ENCODE results near the gene KBTBD13.

KBTBD13 gene

DNA sequence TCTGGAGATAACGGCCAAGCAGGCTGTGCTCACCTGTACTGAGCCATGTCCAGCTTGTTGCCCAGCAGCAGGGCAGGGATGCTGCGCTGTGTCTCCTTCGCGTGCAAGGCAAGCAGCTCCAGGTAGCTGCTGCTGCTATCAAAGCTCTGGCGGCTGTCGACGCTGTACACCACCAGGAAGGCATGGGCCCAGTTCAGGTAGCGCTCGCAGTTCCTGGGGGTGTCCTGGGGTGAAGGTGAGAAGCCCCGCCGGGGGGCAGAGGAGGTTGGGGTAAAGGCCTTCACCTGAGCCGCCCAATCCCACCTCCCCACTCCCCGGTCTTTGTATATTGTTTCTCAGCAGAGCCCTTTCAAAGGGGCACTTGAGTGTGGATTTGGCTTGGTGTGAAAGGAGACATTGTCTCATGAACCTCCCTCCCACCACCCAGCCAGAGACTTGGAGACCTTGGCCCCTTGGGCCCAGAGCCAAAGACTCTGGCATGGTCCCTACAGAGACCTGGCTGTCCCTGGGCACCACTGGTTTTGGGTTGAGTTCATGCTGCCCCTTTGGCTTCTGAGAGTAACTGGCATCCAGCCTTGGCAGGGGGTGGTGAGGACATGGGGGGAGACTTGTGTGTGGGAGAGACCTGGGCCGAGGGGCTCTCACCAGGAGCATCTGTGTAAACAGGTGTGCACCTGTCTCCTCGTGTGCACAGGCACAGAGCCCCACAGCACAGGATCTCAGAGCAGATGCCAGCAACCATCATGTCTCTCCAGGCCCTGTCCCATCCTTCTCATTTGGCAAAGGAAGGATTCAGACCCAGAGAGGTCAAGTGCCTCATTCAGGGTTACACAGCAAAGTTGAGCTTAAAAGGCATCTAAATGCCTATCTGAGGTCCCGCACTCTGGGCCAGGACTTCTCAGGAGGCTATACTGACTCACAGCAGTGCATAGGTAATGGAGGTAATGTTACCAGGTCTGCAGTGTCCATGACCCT is 17.9 kb upstream of the KBTBD13 start:
- no peak for DNase-seq
- peaks cover 38 to 68% of the 10 kb centered on the region in 2 experiments for H3K27me3 ChIP-seq (ENCODE audit: control insufficient read depth in 1 of 2, insufficient read depth in 1 of 2, low read length in 2 of 2)
- H3K36me3 ChIP-seq (ENCODE audit: control insufficient read depth in 1 of 2, insufficient read depth in 2 of 2, low read depth in 1 of 2, low read length in 2 of 2) = no peaks in the 10 kb centered on the region
- H3K23ac ChIP-seq (ENCODE audit: low read length in 2 of 2) = no peak overlapping the region
- no peak overlapping the region for H3K27ac ChIP-seq (ENCODE audit: low read length, poor library complexity, severe bottlenecking)
- H2BK15ac ChIP-seq (ENCODE audit: low read depth, poor library complexity, severe bottlenecking) = no peak overlapping the region
- peaks cover 29% of the 10 kb centered on the region for H3K4me1 ChIP-seq (ENCODE audit: control insufficient read depth, insufficient read depth, low read depth, low read length)
- H2BK5ac ChIP-seq (ENCODE audit: low read depth, low read length, poor library complexity, severe bottlenecking) = no peak overlapping the region
- H2AFZ ChIP-seq (ENCODE audit: low read depth, low read length) = no peak overlapping the region
- H3K9ac ChIP-seq (ENCODE audit: low read length) = no peak overlapping the region
- no peak overlapping the region for H2BK12ac ChIP-seq (ENCODE audit: low read length in 2 of 2)
- H3K4me2 ChIP-seq (ENCODE audit: low read length, poor library complexity, severe bottlenecking) = no peak overlapping the region
- H3K79me1 ChIP-seq (replicated peaks; ENCODE audit: low read length, poor library complexity, severe bottlenecking) = no peaks in the 10 kb centered on the region
- peak overlapping the region; percentile 7 for H2AK5ac ChIP-seq (ENCODE audit: low read length, severe bottlenecking)
- peaks cover 7% of the 10 kb centered on the region for H3K9me3 ChIP-seq (ENCODE audit: control insufficient read depth, low read length)
- H3K4ac ChIP-seq (ENCODE audit: low read depth in 1 of 2, low read length in 2 of 2) = peak overlapping the region in 1 of 2 experiments; percentile 38
- H4K8ac ChIP-seq (ENCODE audit: low read length) = no peak overlapping the region
- 92% methylated on average over 13 of the region's 16 CpGs for WGBS
- peak overlapping the region; percentile 12 for H4K91ac ChIP-seq (ENCODE audit: low read length)
- H3K14ac ChIP-seq (ENCODE audit: low read length in 2 of 2) = no peak overlapping the region
- no peak overlapping the region for H3K4me3 ChIP-seq (ENCODE audit: insufficient read depth in 1 of 2, low read depth in 1 of 2, low read length in 2 of 2)
- no peak overlapping the region for H2BK120ac ChIP-seq (ENCODE audit: low read depth, low read length)
- no peak overlapping the region for H3K18ac ChIP-seq (ENCODE audit: low read depth in 1 of 2, low read length in 2 of 2)

DNA sequence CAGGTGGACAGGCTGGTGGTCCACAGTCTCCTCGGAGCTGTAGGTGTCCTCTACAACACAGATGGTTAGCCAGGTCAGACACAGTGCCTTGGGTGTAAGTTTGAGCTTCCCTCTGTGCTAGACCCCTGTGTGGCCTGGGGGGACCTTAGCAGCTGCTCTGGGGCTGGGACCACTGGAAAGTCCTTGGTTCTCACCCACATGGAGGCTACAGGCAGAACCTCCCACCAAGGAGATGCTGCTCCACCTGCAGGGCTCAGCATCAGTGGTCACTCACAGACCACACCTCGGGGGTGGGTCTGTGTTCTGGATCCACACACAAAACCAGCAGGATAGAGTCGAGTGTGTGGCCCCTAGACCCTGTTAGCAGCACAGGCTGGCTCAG is 17.2 kb upstream of the KBTBD13 start:
- Histone ChIP-seq H3K4me2 (ENCODE audit: low read length, poor library complexity, severe bottlenecking) (no peak overlapping the region), H3K9ac (ENCODE audit: low read length) (no peak overlapping the region), H4K8ac (ENCODE audit: low read length) (no peak overlapping the region), H3K27me3 (ENCODE audit: control insufficient read depth in 1 of 2, insufficient read depth in 1 of 2, low read length in 2 of 2) (peaks cover 45 to 74% of the 10 kb centered on the region in 2 experiments), H2BK15ac (ENCODE audit: low read depth, poor library complexity, severe bottlenecking) (no peak overlapping the region), H3K79me1 (replicated peaks; ENCODE audit: low read length, poor library complexity, severe bottlenecking) (no peaks in the 10 kb centered on the region), H3K4ac (ENCODE audit: low read depth in 1 of 2, low read length in 2 of 2) (no peak overlapping the region), H3K27ac (ENCODE audit: low read length, poor library complexity, severe bottlenecking) (no peak overlapping the region), H3K9me3 (ENCODE audit: control insufficient read depth, low read length) (peaks cover 7% of the 10 kb centered on the region), H3K36me3 (ENCODE audit: control insufficient read depth in 1 of 2, insufficient read depth in 2 of 2, low read depth in 1 of 2, low read length in 2 of 2) (no peaks in the 10 kb centered on the region), H3K18ac (ENCODE audit: low read depth in 1 of 2, low read length in 2 of 2) (no peak overlapping the region), H4K91ac (ENCODE audit: low read length) (no peak overlapping the region), H3K4me1 (ENCODE audit: control insufficient read depth, insufficient read depth, low read depth, low read length) (peaks cover 29% of the 10 kb centered on the region), H2BK12ac (ENCODE audit: low read length in 2 of 2) (no peak overlapping the region), H3K14ac (ENCODE audit: low read length in 2 of 2) (no peak overlapping the region), H2AFZ (ENCODE audit: low read depth, low read length) (no peak overlapping the region), H2AK5ac (ENCODE audit: low read length, severe bottlenecking) (no peak overlapping the region), H3K4me3 (ENCODE audit: insufficient read depth in 1 of 2, low read depth in 1 of 2, low read length in 2 of 2) (no peak overlapping the region), H3K23ac (ENCODE audit: low read length in 2 of 2) (no peak overlapping the region), H2BK120ac (ENCODE audit: low read depth, low read length) (no peak overlapping the region), H2BK5ac (ENCODE audit: low read depth, low read length, poor library complexity, severe bottlenecking) (no peak overlapping the region)
- no peak for DNase-seq
- WGBS = 76% methylated on average over 3 of the region's 3 CpGs

DNA sequence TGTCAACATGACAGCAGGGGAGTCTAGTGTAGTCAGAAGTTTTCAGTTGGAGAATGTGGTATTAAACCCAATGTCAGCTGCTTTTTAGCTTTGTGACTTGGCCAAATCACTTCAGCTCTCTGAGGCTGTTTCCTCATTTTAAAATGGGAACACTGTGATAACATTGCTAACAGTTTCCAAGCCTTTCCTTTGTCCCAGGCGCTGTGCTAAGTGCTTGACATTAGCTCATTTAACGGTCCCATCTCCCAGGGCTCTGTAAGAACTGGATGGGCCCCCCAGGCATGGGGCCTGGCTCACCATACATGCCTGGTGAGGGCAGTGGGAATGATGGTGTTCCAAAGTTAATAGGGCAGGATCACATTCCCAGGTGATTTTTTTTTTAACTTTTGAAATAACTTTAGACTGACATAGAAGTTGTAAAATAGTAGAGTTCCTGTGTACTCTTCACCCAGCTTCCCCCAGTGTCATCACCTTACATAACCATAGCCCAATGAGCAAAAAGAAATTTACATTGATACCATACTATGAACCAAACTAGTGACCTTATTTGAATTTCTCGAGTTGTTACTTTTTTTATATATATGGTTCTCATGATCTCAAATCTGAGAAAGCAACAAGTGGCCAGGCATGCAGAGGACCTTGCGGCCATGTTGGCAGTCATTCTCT is 16.5 kb upstream of the KBTBD13 start:
- 94% methylated on average over 4 of the region's 4 CpGs for WGBS
- peaks cover 49 to 77% of the 10 kb centered on the region in 2 experiments for H3K27me3 ChIP-seq (ENCODE audit: control insufficient read depth in 1 of 2, insufficient read depth in 1 of 2, low read length in 2 of 2)
- no peak overlapping the region for H2BK15ac ChIP-seq (ENCODE audit: low read depth, poor library complexity, severe bottlenecking)
- H3K27ac ChIP-seq (ENCODE audit: low read length, poor library complexity, severe bottlenecking) = no peak overlapping the region
- H3K36me3 ChIP-seq (ENCODE audit: control insufficient read depth in 1 of 2, insufficient read depth in 2 of 2, low read depth in 1 of 2, low read length in 2 of 2) = no peaks in the 10 kb centered on the region
- no peak overlapping the region for H3K4ac ChIP-seq (ENCODE audit: low read depth in 1 of 2, low read length in 2 of 2)
- H3K18ac ChIP-seq (ENCODE audit: low read depth in 1 of 2, low read length in 2 of 2) = no peak overlapping the region
- DNase-seq = no peak
- no peak overlapping the region for H4K8ac ChIP-seq (ENCODE audit: low read length)
- H3K23ac ChIP-seq (ENCODE audit: low read length in 2 of 2) = no peak overlapping the region
- H3K79me1 ChIP-seq (replicated peaks; ENCODE audit: low read length, poor library complexity, severe bottlenecking) = no peaks in the 10 kb centered on the region
- H3K4me3 ChIP-seq (ENCODE audit: insufficient read depth in 1 of 2, low read depth in 1 of 2, low read length in 2 of 2) = no peak overlapping the region
- no peak overlapping the region for H2AFZ ChIP-seq (ENCODE audit: low read depth, low read length)
- H3K14ac ChIP-seq (ENCODE audit: low read length in 2 of 2) = no peak overlapping the region
- H3K9ac ChIP-seq (ENCODE audit: low read length) = no peak overlapping the region
- H3K4me1 ChIP-seq (ENCODE audit: control insufficient read depth, insufficient read depth, low read depth, low read length) = peaks cover 23% of the 10 kb centered on the region
- no peak overlapping the region for H2BK120ac ChIP-seq (ENCODE audit: low read depth, low read length)
- no peak overlapping the region for H2AK5ac ChIP-seq (ENCODE audit: low read length, severe bottlenecking)
- no peak overlapping the region for H3K4me2 ChIP-seq (ENCODE audit: low read length, poor library complexity, severe bottlenecking)
- no peak overlapping the region for H4K91ac ChIP-seq (ENCODE audit: low read length)
- no peak overlapping the region for H2BK12ac ChIP-seq (ENCODE audit: low read length in 2 of 2)
- no peak overlapping the region for H2BK5ac ChIP-seq (ENCODE audit: low read depth, low read length, poor library complexity, severe bottlenecking)
- H3K9me3 ChIP-seq (ENCODE audit: control insufficient read depth, low read length) = peaks cover 7% of the 10 kb centered on the region
